Stimulated activated CD8-positive, alpha-beta memory T cell treated with anti-CD3 and anti-CD28 coated beads, Interleukin-7, amount 100 ng/mL, for 24 hours (primary cell): ENCODE results near the gene ZFR2.

ENCODE experiments used
- DNase-seq: peaks from one replicate; pipeline ENCODE4 v3.0.0-alpha.2; 2020; ENCODE audit warnings: low read depth

ZFR2 gene

GRCh38 chr19:3813473-3814392, 55.1 kb downstream of the ZFR2 start:
- no peak for DNase-seq

GRCh38 chr19:3810708-3811355, 58.0 kb downstream of the ZFR2 start:
- DNase-seq = no peak

GRCh38 chr19:3809881-3810707, 58.7 kb downstream of the ZFR2 start:
- no peak for DNase-seq

- no peak for DNase-seq
Measured at GRCh38 chr19:3808420-3809143, 60.3 kb downstream of the ZFR2 start.

- no peak for DNase-seq
Measured at GRCh38 chr19:3807574-3808354, 61.1 kb downstream of the ZFR2 start.

- DNase-seq = no peak
Measured at GRCh38 chr19:3807131-3807480, 61.7 kb downstream of the ZFR2 start.

- no peak for DNase-seq
Measured at GRCh38 chr19:3805859-3806258, 63.0 kb downstream of the ZFR2 start.

GRCh38 chr19:3804429-3804828, 64.4 kb downstream of the ZFR2 start:
- DNase-seq = no peak

GRCh38 chr19:3803986-3804385, 64.9 kb downstream of the ZFR2 start:
- no peak for DNase-seq

- DNase-seq = no peak
Measured at GRCh38 chr19:3803114-3803888, 65.5 kb downstream of the ZFR2 start.

- no peak for DNase-seq
Measured at GRCh38 chr19:3801412-3802096, 67.3 kb downstream of the ZFR2 start.

GRCh38 chr19:3800996-3801395, 67.8 kb downstream of the ZFR2 start:
- DNase-seq = no peak

GRCh38 chr19:3798137-3798536, 70.7 kb downstream of the ZFR2 start:
- no peak for DNase-seq

GRCh38 chr19:3796358-3796757, 72.5 kb downstream of the ZFR2 start:
- no peak for DNase-seq

- no peak for DNase-seq
Measured at GRCh38 chr19:3793799-3794198, 75.0 kb downstream of the ZFR2 start.

GRCh38 chr19:3792114-3792513, 76.7 kb downstream of the ZFR2 start:
- DNase-seq = no peak

GRCh38 chr19:3790941-3791340, 77.9 kb downstream of the ZFR2 start:
- DNase-seq = no peak

- DNase-seq = no peak
Measured at GRCh38 chr19:3790209-3790734, 78.6 kb downstream of the ZFR2 start.

- no peak for DNase-seq
Measured at GRCh38 chr19:3788996-3789778, 79.7 kb downstream of the ZFR2 start.
